Activated CD8-positive, alpha-beta memory T cell treated with anti-CD3 and anti-CD28 coated beads, Interleukin-2, amount 50 U/mL, for 24 hours (primary cell): ENCODE results near the gene FMR1NB.

Experiments
- DNase-seq: peaks from one replicate; pipeline ENCODE4 v3.0.0-alpha.2; 2020; ENCODE audit errors: extremely low read depth

Gene FMR1NB

DNA sequence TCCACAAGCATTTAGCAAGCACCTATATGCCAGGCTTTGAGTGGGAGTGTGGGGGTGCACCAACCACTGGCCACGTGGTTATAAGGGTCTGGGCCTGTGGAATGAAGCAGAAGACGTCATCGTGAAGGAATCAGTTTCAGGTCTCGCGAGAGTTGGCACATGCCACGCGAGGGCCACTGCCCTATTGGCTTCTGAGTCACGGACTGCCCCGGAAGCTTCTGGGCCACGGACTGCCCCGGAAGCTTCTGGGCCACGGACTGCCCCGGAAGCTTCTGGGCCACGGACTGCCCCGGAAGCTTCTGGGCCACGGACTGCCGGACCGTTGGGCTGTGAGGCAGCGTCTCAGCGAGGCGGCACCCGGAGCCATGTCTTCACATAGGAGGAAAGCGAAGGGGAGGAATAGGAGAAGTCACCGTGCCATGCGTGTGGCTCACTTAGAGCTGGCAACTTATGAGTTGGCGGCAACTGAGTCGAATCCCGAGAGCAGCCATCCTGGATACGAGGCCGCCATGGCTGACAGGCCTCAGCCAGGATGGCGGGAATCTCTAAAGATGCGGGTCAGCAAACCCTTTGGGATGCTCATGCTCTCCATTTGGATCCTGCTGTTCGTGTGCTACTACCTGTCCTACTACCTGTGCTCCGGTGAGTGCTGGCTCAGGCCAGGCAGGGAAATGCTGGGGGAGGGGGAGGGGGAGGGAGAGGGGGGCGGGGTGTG is at the start of gene FMR1NB:
TSS of gene FMR1NB (plus strand) at position 300 of the 715 bp plus-strand sequence. CDS start at position 366, 66 bp downstream.
- DNase-seq: no peak

- DNase-seq: no peak
Observed at GRCh38 chrX:147933815-147934214, 47.3 kb upstream of the FMR1NB start.

GRCh38 chrX:147935156-147935758 is 45.9 kb upstream of the FMR1NB start:
- no peak for DNase-seq

- no peak for DNase-seq
Observed at GRCh38 chrX:147945286-147945685, 35.9 kb upstream of the FMR1NB start.

DNA sequence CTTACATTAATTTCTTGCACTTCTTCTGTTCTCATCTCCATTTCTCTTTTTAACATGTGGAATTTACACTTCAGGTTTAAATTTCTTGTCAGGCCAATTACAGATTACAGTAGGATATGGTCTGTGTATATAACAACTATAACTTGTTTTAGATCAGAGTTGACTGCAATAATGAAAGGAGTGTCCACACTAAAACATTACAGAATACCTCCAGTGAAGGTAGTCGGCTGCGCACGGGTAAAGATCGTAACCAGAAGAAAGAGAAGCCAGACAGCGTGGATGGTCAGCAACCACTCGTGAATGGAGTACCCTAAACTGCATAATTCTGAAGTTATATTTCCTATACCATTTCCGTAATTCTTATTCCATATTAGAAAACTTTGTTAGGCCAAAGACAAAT is 32.6 kb upstream of the FMR1NB start:
- no peak for DNase-seq

- no peak for DNase-seq
Observed at GRCh38 chrX:147950352-147950751, 30.8 kb upstream of the FMR1NB start.

- DNase-seq: no peak
Observed at GRCh38 chrX:147953976-147954375, 27.2 kb upstream of the FMR1NB start.

GRCh38 chrX:147957291-147957690 is 23.8 kb upstream of the FMR1NB start:
- no peak for DNase-seq

GRCh38 chrX:147958291-147958690 is 22.8 kb upstream of the FMR1NB start:
- DNase-seq: no peak

DNA sequence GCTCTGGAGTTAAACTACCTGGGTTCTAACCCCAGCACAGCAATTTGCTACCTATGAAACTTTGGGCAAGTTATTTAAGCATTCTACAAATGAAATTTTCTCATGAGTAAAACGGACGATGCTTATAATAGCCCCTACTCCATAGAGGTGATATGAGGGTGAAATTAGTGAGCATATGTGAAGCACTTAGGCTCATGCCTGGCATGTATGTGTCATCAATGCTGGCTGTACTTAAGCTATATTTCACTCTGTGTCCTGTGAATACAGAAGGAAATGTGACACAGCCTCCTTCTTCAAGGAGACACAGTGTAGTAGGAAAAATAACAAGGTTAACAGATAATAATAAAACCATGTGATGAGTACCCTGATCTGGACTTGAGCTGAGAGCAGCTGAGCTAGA is 20.4 kb upstream of the FMR1NB start:
- no peak for DNase-seq

GRCh38 chrX:147962476-147962875 is 18.7 kb upstream of the FMR1NB start:
- DNase-seq: no peak

DNA sequence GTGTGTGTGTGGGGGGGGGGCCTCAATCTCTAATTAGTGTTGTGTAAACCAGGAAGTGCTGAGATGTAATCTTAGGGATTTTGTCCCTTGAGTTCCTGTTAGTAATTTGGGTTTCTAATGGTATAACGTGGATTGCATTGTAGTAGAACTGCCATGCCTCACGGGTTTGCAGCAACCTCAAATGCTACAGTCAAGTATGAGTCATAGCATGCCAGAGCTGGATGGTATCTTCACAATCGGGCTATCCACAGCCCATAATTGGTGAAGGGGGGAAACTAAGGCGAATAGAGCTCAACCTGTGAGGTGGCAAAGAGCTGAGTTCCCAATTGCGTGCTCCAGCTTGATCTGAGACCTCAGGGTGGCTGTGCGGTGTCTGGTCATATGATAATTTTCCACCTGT is 2.2 kb upstream of the FMR1NB start:
- no peak for DNase-seq

- DNase-seq: no peak
Observed at GRCh38 chrX:148020329-148020728, 39.2 kb downstream of the FMR1NB start.

GRCh38 chrX:148024425-148025148 is 43.5 kb downstream of the FMR1NB start:
- DNase-seq: no peak

GRCh38 chrX:148035380-148035779 is 54.2 kb downstream of the FMR1NB start:
- no peak for DNase-seq

- DNase-seq: no peak
Observed at GRCh38 chrX:148037020-148037419, 55.9 kb downstream of the FMR1NB start.

DNA sequence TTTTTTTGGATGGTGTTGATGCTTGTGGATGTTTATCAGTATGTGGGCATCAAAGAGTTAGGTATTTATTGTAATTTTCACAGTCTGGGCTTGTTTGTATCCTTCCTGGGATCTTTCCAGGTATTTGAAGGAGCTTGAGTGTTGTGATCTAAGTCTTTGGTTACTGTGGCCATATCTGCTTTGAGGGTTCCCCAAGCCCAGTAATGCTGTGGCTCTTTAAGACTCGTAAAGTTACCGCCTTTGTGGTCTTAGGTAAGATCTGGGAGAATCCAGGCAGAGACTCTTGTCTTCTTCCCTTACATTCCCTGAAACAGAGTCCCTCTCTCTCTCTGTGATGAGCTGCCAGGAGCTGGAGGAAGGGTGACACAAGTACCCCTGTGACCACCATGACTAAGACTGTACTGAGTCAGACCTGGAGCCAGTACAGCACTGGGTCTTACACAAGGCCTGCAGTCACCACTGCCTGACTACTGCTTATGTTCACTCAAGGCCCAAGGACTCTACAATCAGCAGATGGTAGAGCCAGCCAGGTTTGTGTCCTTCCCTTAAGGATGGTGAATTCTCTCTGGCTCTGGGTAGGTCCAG is 62.2 kb downstream of the FMR1NB start:
- no peak for DNase-seq

DNA sequence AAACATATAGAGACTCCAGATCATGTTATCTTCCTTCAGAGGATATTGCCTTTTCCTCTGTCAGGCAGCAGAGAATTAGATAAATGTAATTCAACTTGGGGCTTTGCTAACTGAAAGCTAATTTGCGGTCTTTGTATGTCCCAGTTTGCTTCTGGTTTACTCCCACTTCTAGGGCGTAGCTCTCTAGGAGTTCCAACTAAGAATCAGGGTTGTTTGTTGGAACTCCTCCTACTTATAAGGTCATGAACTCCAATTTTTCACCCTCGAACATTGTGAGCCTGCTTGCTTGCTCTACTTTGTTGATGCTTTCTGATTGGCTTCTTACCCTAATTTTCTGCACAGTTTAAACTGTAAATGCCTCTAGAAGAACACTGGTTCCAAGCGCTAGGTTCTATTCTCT is 66.1 kb downstream of the FMR1NB start:
- no peak for DNase-seq

DNA sequence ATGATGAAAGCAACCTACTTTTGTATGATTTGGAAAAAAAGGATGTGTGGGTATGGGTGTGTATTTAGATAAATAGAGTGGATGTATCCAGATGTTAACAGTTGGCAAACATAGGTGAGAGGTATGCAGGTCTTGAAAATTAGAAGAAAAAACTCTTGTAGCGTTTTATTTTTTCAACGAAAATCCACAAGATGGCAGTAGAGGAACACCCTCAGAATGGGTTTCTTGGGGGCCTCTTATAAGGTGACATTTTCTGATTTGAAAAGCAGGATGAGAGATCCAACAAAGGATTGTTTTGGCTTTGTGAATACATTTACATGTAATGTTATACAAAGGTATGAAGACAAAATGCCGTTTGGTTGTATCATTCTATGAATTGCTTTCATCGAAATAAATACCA is 68.3 kb downstream of the FMR1NB start:
- DNase-seq: no peak

DNA sequence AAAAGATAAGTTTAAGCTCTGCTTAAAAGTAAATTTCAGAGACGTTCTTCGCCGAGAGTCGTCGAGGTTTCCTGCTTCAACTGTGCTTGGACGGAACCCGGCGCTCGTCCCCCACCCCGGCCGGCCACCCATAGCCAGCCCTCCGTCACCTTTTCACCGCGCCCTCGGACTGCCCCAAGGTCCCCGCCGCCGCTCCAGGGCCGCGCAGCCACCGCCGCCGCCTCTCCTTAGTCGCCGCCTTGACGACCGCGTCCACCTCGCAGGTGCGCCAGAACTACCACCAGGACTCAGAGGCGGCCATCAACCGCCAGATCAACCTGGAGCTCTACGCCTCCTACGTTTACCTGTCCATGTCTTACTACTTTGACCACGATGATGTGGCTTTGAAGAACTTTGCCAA is 70.8 kb downstream of the FMR1NB start:
- no peak for DNase-seq

GRCh38 chrX:148067285-148067684 is 86.1 kb downstream of the FMR1NB start:
- DNase-seq: no peak

GRCh38 chrX:148069759-148070503 is 88.8 kb downstream of the FMR1NB start:
- no peak for DNase-seq
